HG02798 (cell line): ENCODE data around the gene TRAPPC2L.
"Not testable (repeated sequence)": the region's sequence is repeated elsewhere in the genome, so short reads cannot be mapped to it uniquely, and the experiment has no call there.

ENCODE experiments used
- ATAC-seq: cut with Tn5 transposase; IDR thresholded peaks from one replicate; pipeline ENCODE4 v1.9.1; 2021; ENCODE audit warnings: mild to moderate bottlenecking; ENCODE audit not compliant: unreplicated experiment, poor library complexity

TRAPPC2L gene

DNA sequence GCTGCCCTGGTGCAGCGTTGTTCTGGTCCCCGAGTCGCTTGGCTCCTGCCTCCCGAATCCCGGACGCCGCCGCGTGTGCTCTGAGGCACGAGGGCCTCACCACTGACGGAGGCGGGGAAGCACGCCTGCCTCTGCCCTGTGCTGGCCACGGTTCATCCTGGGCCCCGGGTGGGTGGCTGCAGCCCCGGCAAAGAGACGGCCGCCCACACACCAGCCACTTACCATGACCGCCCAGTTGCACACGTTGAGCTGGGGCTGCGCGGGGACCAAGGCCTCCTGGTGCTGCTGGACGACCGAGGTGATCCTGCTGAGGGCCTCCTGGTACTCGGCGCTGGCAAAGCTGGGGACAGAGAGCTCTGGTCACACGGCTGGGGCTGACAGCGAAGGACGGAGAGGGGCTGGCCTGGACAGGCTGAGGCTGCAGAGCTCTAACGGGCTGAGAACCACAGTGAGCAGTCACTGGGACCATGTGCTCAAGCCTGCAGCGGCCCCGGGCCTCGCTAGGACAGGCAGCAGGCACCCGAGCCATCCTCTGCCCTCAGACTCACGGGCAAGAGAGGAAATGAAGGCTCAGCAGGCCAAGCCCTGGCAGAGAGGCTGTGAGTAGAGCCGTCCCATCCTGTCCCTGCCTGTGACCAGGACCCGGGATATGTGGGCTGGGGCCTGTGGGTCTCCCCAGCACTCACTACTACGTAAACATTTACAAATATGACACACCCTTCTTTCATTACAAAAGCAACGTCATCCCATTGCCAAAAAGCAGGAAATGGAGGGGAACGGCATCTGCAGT lies 38.9 kb upstream of the TRAPPC2L start:
- no peak for ATAC-seq

DNA sequence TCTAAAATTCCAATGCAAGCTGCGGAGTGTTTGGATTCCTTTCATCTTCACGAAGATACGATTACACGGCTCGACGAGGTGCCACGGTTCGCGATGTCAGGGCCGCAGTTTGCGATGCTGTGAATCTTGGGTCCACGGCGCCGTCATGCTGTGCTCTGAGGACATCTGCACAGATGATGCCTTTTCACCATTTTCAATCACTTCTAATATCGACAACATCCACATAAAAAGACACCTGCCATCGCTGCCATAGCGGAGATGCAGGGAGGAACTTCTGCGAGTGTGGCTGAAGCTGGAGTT lies 38.4 kb upstream of the TRAPPC2L start:
- no peak for ATAC-seq

DNA sequence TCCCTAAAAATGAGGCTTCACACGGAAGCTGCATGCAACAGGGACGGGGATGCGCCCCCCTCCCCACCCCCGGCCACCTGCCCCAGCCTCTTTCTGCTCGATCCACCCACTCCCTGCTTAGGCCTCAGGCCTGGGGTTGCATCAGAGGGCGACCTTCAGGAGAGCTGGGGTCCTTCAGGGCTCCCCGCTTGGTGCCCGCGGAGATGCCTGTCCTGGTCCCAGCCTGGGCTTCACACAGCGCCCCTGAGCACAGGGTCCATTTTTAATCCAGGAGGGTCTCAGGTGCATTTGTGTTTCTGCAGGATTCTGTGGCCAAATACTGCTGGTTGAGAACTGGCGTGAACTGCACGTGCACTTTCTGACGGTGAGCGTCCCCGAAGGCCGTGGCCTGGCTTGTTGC lies 37.8 kb upstream of the TRAPPC2L start:
- no peak for ATAC-seq

DNA sequence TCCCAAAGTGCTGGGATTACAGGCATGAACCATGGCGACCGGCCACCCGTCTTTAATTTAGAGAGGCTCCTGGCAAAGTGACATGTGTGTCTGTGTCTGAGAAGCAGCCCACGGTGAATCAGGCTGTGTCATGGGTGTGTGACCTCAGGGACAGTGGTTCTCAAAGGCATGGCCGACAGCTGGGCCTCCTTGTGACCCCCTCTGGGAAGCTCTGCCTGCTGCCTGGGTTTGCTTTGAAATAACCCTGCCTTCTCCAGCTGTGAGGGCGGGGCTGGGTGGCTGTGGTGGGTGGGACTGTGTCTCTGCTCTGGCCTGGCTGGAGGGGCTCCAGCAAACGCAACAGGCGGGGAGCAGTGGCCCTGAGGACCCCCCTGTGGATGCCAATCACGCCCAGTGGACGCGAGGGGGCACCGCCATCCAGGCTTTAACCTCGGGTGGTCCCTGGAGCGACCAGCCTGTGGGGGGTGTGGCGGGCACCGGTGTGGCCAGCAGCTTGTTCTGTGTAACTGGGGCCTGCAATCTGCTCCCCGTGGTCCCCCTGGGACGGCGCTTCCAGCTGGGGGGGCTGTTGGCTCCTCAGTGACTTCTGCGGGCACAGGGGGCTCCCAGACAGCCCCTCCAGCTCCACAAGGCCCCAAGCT lies 36.4 kb upstream of the TRAPPC2L start:
- no peak for ATAC-seq

DNA sequence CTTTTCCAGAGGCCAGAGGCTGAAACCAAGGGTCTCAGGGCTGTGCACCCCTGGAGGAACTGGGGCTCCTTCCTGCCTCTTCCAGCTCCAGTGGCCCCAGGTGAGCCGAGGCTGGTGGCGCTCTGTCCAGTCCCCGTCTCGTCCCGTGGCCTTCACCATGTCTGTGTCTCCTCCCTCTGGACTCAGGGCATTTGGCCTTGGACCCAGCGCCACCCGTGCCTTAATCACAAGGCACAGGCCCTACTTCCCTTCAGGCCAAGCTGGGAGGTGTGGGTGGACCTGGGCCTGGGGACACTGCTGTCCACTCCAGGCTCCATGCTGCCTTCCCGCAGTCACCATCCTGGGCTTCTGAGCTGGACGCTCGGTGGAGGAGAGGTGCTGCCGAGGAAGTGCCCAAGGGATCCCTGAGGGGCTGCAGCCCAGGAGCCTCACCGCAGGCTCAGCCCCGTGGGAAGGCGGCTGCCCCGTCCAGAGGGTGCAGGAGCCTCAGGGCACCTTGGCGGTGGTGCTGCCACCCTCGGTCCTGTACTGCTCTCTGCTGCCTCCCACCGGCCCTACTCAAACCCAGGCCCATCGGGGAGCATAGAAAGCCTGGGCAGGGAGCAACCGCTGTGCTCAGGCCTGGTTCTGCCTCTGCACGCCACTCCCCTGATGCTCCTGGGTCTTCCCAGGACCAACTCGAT lies 35.6 kb upstream of the TRAPPC2L start:
- no peak for ATAC-seq

DNA sequence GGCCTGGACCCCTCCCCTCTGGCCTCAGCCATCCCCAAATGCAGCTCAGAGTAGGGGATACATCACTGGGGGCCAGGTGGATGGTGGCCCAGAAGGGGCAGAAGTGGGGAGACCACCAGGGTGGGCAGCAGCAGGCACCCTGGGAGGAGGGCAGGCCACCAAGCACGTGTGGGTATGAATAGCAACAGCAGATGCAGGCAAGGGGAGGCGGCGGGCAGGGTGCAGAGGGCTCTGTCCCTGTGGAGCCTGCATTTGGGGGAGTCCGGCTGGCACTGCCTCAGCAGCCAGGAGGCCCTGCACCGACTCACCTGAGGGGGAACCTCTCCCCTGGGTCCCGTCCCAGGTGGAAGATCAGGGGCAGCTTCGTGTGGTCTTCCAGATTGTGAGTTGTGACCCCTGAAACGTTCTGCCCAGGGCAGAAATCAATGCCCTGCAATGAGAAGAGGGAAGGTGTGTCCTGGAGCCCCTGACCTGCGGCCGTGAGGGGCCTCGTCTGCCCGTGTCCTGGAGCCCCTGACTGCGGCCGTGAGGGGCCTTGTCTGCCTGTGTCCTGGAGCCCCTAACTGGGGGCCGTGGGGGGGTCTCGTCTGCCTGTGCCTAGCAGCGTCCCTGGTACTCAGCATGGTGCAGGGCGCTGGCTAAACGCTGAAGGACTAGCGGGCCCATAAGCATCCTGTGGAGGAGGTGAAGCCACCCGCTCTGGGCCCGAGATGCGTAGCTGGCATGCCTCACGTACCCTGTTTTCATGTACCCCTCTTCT lies 34.5 kb upstream of the TRAPPC2L start:
- no peak for ATAC-seq

DNA sequence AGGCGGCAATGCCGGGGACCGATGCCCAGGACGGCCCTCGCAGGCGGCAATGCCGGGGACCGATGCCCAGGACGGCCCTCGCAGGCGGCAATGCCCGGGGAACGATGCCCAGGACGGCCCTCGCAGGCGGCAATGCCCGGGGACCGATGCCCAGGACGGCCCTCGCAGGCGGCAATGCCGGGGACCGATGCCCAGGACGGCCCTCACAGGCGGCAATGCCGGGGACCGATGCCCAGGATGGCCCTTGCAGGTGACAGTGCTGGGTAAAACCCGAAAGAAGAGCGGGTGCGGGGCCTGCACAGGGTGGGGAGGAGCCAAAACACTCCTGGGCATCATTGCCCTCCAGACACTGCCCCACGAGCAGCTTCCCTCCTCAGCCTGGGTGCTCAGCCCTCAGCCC lies 33.3 kb upstream of the TRAPPC2L start:
- not testable (repeated sequence) for ATAC-seq

DNA sequence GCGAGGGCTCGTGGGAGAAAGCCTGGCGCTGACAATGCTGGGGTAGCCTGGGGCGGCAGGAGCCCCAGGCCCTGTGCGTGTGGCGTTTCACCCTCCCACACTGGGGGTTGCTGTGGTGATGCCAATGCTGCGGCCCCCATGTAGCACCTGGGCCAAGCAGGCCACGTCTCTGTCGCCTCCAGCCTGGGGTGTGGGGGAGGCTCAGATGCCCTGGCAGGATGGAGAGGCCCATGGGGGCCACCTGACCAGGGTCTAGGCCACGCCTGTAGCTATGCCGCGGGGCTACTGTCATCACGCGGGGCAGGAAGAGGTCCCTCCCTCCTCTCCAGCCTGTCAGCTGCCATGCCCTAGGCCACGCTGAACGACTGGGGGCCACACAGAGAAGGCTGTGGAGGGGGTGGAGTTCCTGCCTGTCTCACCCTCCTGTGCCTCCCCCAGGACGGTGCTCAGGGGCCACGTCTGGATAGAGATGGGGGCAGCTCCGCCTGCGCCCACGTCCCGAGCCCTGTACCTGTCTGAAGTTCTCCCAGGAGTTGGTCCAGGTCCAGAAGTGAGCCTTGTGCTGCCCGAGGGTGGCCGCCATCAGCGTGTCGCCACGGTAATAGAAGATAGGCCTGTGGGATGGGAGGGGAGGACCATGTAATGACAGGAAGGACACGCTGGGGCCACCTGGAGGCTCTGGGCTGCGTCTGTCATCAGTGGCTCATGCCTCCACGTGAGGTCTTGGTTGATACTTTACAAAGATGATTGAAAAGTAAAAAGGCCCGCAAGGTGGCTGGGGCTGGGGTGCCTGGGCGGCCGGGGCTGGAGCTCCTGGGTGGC lies 32.5 kb upstream of the TRAPPC2L start:
- ATAC-seq: no peak

DNA sequence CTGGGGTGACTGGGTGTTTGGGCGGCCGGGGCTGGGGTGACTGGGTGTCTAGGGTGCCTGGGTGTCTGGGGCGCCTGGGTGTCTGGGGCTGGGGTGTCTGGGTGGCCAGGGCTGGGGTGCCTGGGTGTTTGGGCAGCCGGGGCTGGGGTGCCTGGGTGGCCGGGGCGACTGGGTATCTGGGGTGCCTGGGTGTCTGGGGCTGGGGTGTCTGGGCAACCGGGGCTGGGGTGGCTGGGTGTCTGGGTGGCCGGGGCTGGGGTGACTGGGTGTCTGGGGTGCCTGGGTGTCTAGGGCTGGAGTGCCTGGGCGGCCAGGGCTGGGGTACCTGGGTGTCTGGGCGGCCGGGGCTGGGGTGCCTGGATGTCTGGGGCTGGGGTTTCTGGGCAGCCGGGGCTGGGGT lies 31.8 kb upstream of the TRAPPC2L start:
- no peak for ATAC-seq

DNA sequence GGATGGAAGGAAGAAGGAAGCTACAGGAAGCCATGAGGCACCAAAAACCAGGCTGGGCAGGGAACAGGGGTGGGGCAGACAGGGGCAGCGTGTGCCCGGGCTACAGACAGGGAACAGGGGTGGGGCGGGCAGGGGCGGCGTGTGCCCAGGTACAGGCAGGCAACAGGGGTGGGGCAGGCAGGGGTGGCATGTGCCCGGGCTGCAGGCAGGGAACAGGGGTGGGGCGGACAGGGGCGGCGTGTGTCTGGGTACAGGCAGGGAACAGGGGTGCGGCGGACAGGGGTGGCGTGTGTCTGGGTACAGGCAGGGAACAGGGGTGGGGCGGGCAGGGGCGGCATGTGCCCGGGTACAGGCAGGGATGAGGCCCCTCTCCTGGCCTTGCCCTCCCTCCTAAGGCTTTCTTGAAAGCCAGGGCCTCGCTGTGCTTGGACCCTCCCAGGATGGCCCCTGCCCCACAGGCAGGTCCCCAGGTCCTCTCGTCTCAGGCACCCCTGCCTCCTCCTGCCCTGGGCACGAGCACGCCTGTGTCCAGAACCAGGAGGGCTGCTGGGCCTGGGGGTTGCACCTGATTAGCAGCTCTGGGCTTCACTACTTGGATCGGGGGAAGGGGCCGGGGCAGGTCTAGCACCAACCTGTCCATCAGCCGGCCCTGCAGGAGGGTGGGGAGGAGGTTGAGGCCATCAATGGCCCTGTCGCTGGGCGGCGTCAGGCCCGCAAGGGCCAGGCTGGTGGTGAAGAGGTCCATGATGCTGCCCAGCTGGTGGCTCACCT lies 30.7 kb upstream of the TRAPPC2L start:
- ATAC-seq: no peak

DNA sequence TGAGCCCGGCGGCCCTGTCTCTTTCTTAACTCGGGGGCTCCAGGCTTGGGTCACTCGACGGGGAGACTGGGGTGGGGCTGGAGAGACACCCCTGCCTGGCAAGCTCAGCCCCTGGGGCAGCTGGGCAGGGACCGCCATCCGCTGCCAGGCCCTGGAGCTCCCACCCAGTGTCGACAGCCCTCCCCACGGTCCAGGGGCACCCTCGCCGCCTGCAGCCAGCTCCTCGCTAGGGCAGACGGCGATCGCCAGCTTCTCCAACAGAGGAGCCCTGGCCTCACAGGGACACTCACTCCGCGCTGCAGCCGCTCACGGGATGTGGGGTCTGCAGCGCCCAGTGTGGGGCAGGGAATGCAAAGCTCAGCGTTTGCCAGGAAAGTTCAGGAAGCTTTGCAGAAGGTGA lies 29.2 kb upstream of the TRAPPC2L start:
- ATAC-seq: no peak

DNA sequence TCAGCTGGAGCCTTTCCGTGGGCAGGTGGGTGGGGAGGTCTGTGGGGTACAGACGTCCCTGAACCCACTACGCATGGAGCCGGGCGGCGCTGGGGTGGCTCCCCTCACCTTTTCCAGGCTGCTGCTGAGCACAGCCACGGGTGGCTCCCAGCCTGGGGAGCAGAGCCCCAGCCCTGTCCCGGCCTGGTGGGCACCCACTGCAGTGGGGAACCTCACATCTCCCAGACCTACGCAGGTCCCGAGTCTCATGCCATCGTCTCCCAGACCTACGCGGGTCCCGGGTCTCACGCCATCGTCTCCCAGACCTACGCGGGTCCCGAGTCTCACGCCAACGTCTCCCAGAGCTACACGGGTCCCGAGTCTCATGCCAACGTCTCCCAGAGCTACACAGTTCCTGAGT lies 28.2 kb upstream of the TRAPPC2L start:
- ATAC-seq: no peak

DNA sequence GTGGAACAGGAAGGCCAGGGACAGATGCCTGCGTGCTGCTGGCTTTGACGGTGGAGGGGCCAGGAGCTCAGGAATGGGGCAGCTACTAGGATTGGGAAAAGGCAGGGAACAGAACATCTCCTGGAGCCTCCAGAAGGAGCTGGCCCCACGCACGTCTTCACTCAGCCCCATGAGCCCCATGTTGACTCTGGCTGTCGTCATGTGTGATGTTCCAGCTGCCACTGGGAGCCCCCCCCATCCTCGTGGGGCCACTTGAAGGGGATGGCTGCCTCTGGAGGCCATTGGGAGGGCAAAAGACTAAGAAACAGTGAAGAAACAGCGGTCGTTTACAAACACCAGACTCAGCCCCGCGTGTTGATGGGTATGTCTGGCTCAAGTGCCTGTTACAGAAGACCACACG lies 26.7 kb upstream of the TRAPPC2L start:
- ATAC-seq: no peak

DNA sequence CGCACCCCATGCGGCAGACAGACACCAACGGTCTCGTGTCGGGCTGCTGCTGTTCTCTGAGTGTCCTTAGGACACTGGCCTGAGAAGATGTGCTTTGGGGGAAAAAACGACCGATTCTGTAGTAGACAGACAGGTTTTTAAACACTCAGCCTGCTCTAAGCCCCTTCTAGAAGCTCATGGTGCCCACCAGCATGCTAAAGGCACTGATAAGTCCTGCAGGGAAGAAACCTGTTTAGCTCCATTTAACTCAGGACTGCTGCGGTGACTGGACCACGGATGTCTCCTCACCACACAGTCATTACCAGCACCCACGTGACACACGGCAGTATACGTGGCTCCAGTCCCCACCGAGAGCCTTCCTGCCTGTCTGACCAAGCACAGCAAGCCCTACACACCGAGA lies 26.1 kb upstream of the TRAPPC2L start:
- no peak for ATAC-seq

DNA sequence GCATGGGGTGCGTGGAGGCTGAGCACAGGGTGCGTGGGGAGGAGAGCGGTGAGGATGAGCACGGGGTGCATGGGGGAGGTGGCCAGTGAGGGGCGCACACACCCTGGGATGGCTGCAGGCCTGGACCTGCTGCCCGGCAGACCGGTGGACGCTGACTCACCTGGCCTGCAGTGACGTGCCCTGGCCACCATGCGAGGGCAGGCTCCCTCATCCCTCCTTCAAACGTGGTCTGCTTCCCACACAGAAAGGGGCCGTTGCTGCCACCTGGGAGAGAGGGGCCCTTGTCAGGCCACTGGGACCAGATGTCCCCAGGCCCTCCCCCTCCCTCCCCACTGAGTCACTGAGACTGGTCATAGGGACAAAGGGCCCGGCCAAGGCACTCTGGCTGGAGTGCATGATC lies 25.1 kb upstream of the TRAPPC2L start:
- no peak for ATAC-seq

DNA sequence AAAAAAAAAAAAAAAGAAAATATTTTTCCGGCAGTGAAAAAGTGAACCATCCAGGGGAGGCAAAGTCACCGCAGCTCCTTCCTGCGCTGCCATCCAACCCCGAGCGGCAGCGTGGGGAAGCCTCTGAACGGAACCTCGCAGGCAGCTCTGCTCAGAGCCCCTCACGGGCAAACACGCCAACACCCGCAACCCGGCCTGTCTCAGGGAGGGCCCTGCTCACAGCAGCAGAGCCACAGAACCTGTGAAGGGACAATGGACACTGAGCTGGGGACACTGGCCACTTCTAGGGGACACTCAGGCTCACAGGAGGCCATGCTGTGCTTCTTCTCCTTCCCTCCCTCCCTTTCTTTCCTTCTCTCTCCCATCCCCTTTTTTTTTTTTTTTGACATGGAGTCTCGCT lies 23.8 kb upstream of the TRAPPC2L start:
- no peak for ATAC-seq

DNA sequence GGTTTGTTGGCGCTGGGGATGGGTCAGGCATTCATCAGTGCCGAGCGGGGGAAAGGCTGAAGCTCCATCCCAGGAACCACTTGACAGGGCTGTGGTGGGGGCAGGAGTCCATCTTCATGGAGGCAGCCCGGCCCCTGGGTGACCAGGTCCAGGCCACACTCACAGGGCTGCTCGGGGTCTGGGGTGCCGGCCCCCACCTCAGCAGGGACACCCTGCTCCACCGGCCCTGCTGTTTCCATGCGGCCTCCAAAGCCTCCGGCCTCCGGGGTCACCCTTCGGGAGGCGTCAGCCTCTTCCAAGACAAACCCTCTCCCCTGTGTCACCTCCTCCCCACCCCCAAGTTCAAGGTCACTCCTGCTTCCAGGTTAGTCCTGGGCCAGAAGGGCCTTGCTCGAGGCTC lies 22.3 kb upstream of the TRAPPC2L start:
- no peak for ATAC-seq

DNA sequence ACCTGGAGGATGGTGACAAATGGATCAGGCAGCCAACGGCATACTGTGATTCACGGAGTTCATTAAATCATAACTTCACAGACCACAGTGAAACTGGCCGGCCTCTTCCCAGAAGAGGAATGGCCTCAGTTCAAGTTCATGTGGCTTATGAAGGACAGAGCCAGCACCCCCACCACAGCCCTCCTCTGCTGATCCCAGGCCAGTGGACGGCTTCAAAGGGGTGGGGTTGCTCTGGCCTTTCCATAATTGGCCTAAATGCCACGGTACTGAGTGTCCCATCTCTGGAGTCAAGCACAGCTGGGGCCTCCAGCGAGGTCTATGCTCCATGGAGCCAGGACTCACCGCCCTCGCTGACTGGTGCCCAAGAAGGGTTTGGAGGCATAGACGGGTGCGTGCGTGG lies 21.5 kb upstream of the TRAPPC2L start:
- no peak for ATAC-seq

DNA sequence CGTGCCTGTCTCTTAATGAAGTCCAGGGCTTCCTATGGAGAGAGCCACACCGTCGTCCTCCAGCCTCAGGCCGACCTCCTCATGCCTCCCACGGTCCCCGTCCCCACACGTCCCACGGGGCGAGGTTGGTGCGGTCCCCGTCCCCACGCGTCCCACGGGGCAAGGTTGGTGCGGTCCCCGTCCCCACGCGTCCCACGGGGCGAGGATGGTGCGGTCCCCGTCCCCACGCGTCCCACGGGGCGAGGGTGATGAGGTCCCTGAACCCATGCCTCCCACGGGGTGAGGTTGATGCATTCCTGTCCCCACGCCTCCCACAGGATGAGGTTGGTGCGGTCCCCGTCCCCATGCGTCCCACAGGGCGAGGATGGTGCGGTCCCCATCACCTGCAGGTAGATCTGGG lies 21.1 kb upstream of the TRAPPC2L start:
- no peak for ATAC-seq

DNA sequence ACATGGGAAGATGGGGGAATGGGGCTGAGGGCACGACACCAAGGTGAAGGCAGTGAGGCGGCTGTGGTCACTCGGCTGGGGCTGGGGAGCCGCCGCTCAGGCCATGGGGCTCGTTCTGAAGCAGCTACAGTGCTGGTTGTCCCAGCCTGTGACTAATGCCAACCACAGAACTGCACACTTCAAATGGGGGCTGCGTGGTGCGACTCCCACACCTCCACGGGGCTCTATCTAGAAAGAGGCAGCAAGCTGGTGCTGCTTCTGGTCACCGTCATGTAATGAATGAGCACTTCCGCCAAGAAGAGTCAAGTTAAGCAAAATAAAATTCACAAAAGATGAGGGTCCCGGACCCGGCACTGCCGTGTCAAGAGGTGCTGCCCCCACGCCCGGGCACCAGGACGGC lies 20.1 kb upstream of the TRAPPC2L start:
- no peak for ATAC-seq
